Esophagus squamous epithelium (tissue), 4 donors: ENCODE measurements around the gene TTC39B.

Experiments
- POLR2A ChIP-seq, 4 donors: fragments of 450-650 bp; IDR thresholded peaks; one replicate each; pipeline ENCODE4 v1.6.1; 2017; ENCODE audit warnings: antibody characterized with exemption in 4 of 4, mild to moderate bottlenecking in 4 of 4, moderate library complexity in 3 of 4
- TF ChIP-seq, protein P1 (sequence below), 6 experiments: fragments of 450-650 bp in 4 of 6; fragments of 200-600 bp in 2 of 6; sonication (generic) in 2 of 6; IDR thresholded peaks; one replicate each; pipeline ENCODE4 v1.5.1; 2016 to 2019; ENCODE audit warnings: antibody characterized with exemption in 6 of 6, mild to moderate bottlenecking in 4 of 6, moderate library complexity in 4 of 6

DNA sequence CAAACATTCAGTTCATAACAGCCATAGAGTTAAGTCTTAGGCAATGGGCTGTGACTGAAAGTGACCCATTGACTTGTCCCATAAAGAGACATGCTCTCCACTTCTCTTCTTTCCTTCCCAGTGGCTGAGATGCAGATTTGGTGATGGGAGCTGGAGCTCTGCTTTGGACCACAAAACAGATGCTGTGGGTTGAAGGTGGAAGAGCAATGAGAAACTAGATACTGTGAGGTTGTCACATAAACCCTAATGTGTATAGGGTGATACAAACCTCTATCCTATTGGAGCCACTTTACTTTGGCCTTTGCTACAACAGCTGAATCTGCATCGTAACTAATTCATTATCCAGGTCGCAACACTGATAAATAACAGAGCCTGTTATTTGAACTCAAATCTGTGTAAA lies 192.0 kb downstream of the TTC39B start:
- TF ChIP-seq, protein P1, sequence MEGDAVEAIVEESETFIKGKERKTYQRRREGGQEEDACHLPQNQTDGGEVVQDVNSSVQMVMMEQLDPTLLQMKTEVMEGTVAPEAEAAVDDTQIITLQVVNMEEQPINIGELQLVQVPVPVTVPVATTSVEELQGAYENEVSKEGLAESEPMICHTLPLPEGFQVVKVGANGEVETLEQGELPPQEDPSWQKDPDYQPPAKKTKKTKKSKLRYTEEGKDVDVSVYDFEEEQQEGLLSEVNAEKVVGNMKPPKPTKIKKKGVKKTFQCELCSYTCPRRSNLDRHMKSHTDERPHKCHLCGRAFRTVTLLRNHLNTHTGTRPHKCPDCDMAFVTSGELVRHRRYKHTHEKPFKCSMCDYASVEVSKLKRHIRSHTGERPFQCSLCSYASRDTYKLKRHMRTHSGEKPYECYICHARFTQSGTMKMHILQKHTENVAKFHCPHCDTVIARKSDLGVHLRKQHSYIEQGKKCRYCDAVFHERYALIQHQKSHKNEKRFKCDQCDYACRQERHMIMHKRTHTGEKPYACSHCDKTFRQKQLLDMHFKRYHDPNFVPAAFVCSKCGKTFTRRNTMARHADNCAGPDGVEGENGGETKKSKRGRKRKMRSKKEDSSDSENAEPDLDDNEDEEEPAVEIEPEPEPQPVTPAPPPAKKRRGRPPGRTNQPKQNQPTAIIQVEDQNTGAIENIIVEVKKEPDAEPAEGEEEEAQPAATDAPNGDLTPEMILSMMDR (IDR thresholded peaks at IDR 0.05): no peak
- no peak for TF ChIP-seq POLR2A (IDR thresholded peaks at IDR 0.05)
